GM12801 (cell line): Measurements from ENCODE around the gene GK2.

Source experiments
- CTCF ChIP-seq: IDR thresholded peaks from one replicate; pipeline ENCODE4 v1.5.1; 2011; ENCODE audit warnings: control low read depth; ENCODE audit not compliant: insufficient read length; ENCODE audit errors: extremely low read depth

The GK2 gene

GRCh38 chr4:79358438-79358837 lies 49.6 kb downstream of the GK2 start:
- TF ChIP-seq CTCF: no peak

- no peak for TF ChIP-seq CTCF
Observed at GRCh38 chr4:79357365-79357764, 50.7 kb downstream of the GK2 start.
